ENCODE measurements around the gene GAS6.

Gene GAS6

GRCh38 chr13:113770937-113771336, 92.9 kb downstream of the GAS6 start:
- no peak for DNase-seq (ENCODE audit: low read depth in 2 of 2)
